ENCODE results near the gene SH3RF3.
"Not testable (repeated sequence)": the region's sequence is repeated elsewhere in the genome, so short reads cannot be mapped to it uniquely, and the experiment has no call there.

SH3RF3 gene

GRCh38 chr2:109120166-109120565 lies 8.8 kb upstream of the SH3RF3 start:
- DNase-seq = no peak

- not testable (repeated sequence) for DNase-seq
Measured at GRCh38 chr2:109120686-109121085, 8.3 kb upstream of the SH3RF3 start.

- DNase-seq = no peak
Measured at GRCh38 chr2:109123586-109124201, 5.3 kb upstream of the SH3RF3 start.

- no peak for DNase-seq
Measured at GRCh38 chr2:109124982-109125592, 3.9 kb upstream of the SH3RF3 start.

GRCh38 chr2:109125593-109126500 lies 3.2 kb upstream of the SH3RF3 start:
- DNase-seq = no peak

- no peak for DNase-seq
Measured at GRCh38 chr2:109126501-109126860, 2.5 kb upstream of the SH3RF3 start.

- no peak for DNase-seq
Measured at GRCh38 chr2:109127556-109127955, 1.4 kb upstream of the SH3RF3 start.

GRCh38 chr2:109128048-109128615 lies 873 bp upstream of the SH3RF3 start:
- peak; percentile 47 for DNase-seq

GRCh38 chr2:109129356-109129920 lies 433 bp downstream of the SH3RF3 start:
- DNase-seq = no peak

- no peak for DNase-seq
Measured at GRCh38 chr2:109129921-109130722, 1.1 kb downstream of the SH3RF3 start.

GRCh38 chr2:109130723-109130995 lies 1.7 kb downstream of the SH3RF3 start:
- no peak for DNase-seq

- DNase-seq = no peak
Measured at GRCh38 chr2:109131777-109132176, 2.8 kb downstream of the SH3RF3 start.

GRCh38 chr2:109132626-109133025 lies 3.6 kb downstream of the SH3RF3 start:
- no peak for DNase-seq

GRCh38 chr2:109133746-109134145 lies 4.7 kb downstream of the SH3RF3 start:
- DNase-seq = no peak

- no peak for DNase-seq
Measured at GRCh38 chr2:109134741-109135358, 5.8 kb downstream of the SH3RF3 start.

- no peak for DNase-seq
Measured at GRCh38 chr2:109135359-109136197, 6.6 kb downstream of the SH3RF3 start.

- no peak for DNase-seq
Measured at GRCh38 chr2:109136542-109136941, 7.5 kb downstream of the SH3RF3 start.

- no peak for DNase-seq
Measured at GRCh38 chr2:109137616-109138015, 8.6 kb downstream of the SH3RF3 start.

GRCh38 chr2:109138449-109138848 lies 9.4 kb downstream of the SH3RF3 start:
- no peak for DNase-seq

GRCh38 chr2:109139002-109139401 lies 10.0 kb downstream of the SH3RF3 start:
- DNase-seq = no peak

- no peak for DNase-seq
Measured at GRCh38 chr2:109139865-109140396, 10.9 kb downstream of the SH3RF3 start.
